HCT116 (cell line): ENCODE measurements around the gene SH3BGRL3. TPM values are rescaled to one million over a fixed set of nuclear protein-coding genes. Genes with fewer than 3 reads are reported as not detected.

Experiments
- ATAC-seq: fragments of 200-7000 bp; cut with Tn5 transposase; 2 replicates; pipeline ENCODE4 v1.9.1; 2020; ENCODE audit warnings: mild to moderate bottlenecking, moderate library complexity
- BruUV-seq: library from RNA; stranded (reverse); fragments of 400-500 nt; replicated peaks from 2 replicates; lab custom pipeline; 2021; lab: Mats Ljungman, UMichigan
- CTCF ChIA-PET: fragments of 300-600 bp; sonication (Branson Sonifier 250); formaldehyde crosslinking; loops from one replicate; lab custom pipeline; 2021; ENCODE audit warnings: antibody characterized with exemption; lab: Charles Lee
- POLR2A ChIA-PET: fragments of 300-600, 350-600 bp; sonication (Branson Sonifier 250); formaldehyde crosslinking; loops from one replicate; lab custom pipeline; 2021; ENCODE audit warnings: antibody characterized with exemption; lab: Charles Lee
- RAD21 ChIA-PET, 2 experiments: fragments of 300-600 bp; sonication (Branson Sonifier 250); formaldehyde crosslinking; loops; one replicate each; lab custom pipeline; 2023; ENCODE audit warnings: low total read pairs in 2 of 2; ENCODE audit not compliant: uncharacterized antibody in 2 of 2, unreplicated experiment in 2 of 2, low non-redundant PET in 1 of 2; lab: Charles Lee
- DNase-seq: peaks from one replicate; pipeline ENCODE4 v3.0.0-alpha.2; 2010; ENCODE audit warnings: low read depth, low spot score
- H2AFZ ChIP-seq: fragments of 200-600 bp; shearing (Covaris generic), sonication (generic); 2 replicates; pipeline ENCODE4 v1.6.1; 2017; ENCODE audit warnings: low read depth, mixed run types, mixed read lengths, antibody characterized with exemption, low read length; ENCODE audit not compliant: poor library complexity, severe bottlenecking
- H3K27ac ChIP-seq: 2 replicates; pipeline ENCODE4 v1.5.1; 2012; ENCODE audit warnings: low read depth, low read length
- H3K27me3 ChIP-seq: fragments of 200-600 bp; sonication (generic); 2 replicates; pipeline ENCODE4 v1.6.1; 2016; ENCODE audit warnings: mixed run types, low read length, mixed read lengths; ENCODE audit not compliant: insufficient read depth
- H3K36me3 ChIP-seq, 2 experiments: fragments of 200-500 bp in 1 of 2; fragments of 200-600 bp in 1 of 2; sonication (Bioruptor generic) in 1 of 2; sonication (generic) in 1 of 2; 2 replicates each; pipeline versions ENCODE4 v1.5.1 to v1.6.1; 2014 to 2016; ENCODE audit warnings: low read length in 2 of 2, inconsistent platforms in 1 of 2, mixed read lengths in 1 of 2, mixed run types in 1 of 2; ENCODE audit not compliant: insufficient read depth in 2 of 2, control insufficient read depth in 1 of 2
- H3K4me1 ChIP-seq, 2 experiments: fragments of 200-600 bp in 1 of 2; sonication (generic) in 1 of 2; 2 replicates each; pipeline versions ENCODE4 v1.5.1 to v1.6.1; 2012 to 2017; ENCODE audit warnings: low read length in 2 of 2, inconsistent platforms in 1 of 2, mild to moderate bottlenecking in 1 of 2, mixed read lengths in 1 of 2, mixed run types in 1 of 2, moderate library complexity in 1 of 2; ENCODE audit not compliant: insufficient read depth in 2 of 2, control insufficient read depth in 1 of 2
- H3K4me2 ChIP-seq: fragments of 200-600 bp; sonication (generic); 2 replicates; pipeline ENCODE4 v1.6.1; 2017; ENCODE audit warnings: mixed run types, low read length, mixed read lengths
- H3K4me3 ChIP-seq, 2 experiments: fragments of 200-600 bp in 1 of 2; sonication (generic) in 1 of 2; replicated peaks in 1 of 2; 2 replicates each; pipeline ENCODE4 v1.5.1; 2011 to 2016; ENCODE audit warnings: low read length in 2 of 2, control low read depth in 1 of 2, low read depth in 1 of 2, mild to moderate bottlenecking in 1 of 2, mixed read lengths in 1 of 2, mixed run types in 1 of 2
- H3K79me2 ChIP-seq: fragments of 200-600 bp; sonication (generic); 2 replicates; pipeline ENCODE4 v1.6.1; 2017; ENCODE audit warnings: mild to moderate bottlenecking, mixed run types, low read length, moderate library complexity, mixed read lengths; ENCODE audit not compliant: insufficient read depth
- H3K9ac ChIP-seq: fragments of 200-600 bp; sonication (generic); 2 replicates; pipeline ENCODE4 v1.6.1; 2016; ENCODE audit warnings: low read length, mixed read lengths
- H3K9me2 ChIP-seq: fragments of 200-600 bp; sonication (generic), shearing (Covaris generic); 2 replicates; pipeline ENCODE4 v1.6.1; 2017; ENCODE audit warnings: mixed run types, mild to moderate bottlenecking, moderate library complexity; ENCODE audit not compliant: insufficient read depth
- H3K9me3 ChIP-seq, 2 experiments: fragments of 200-500 bp in 1 of 2; fragments of 200-600 bp in 1 of 2; sonication (Bioruptor generic) in 1 of 2; sonication (generic) in 1 of 2; 2 replicates each; pipeline ENCODE4 v1.6.1; 2014 to 2017; ENCODE audit warnings: low read length in 2 of 2, mixed read lengths in 2 of 2, inconsistent platforms in 1 of 2, low read depth in 1 of 2, mild to moderate bottlenecking in 1 of 2, mixed run types in 1 of 2, moderate library complexity in 1 of 2; ENCODE audit not compliant: control insufficient read depth in 1 of 2, insufficient read depth in 1 of 2
- H4K20me1 ChIP-seq: fragments of 200-600 bp; sonication (generic), shearing (Covaris generic); 2 replicates; pipeline ENCODE4 v1.6.1; 2017; ENCODE audit warnings: mixed run types, mild to moderate bottlenecking, moderate library complexity; ENCODE audit not compliant: insufficient read depth
- CBX3 ChIP-seq: IDR thresholded peaks from 2 replicates; pipeline ENCODE4 v1.6.1; 2012; ENCODE audit warnings: low read depth
- EGR1 ChIP-seq: IDR thresholded peaks from 2 replicates; pipeline ENCODE4 v1.6.1; 2012; ENCODE audit warnings: low read depth
- EZH2phosphoT487 ChIP-seq: fragments of 200-600 bp; IDR thresholded peaks from 2 replicates; pipeline ENCODE4 v1.6.1; 2018; ENCODE audit warnings: antibody characterized with exemption, borderline replicate concordance
- POLR2A ChIP-seq: IDR thresholded peaks from 2 replicates; pipeline ENCODE4 v1.7.0; 2011; ENCODE audit warnings: borderline replicate concordance; ENCODE audit not compliant: insufficient read depth, insufficient read length; ENCODE audit errors: extremely low read depth
- POLR2AphosphoS5 ChIP-seq: IDR thresholded peaks from 2 replicates; pipeline ENCODE4 v1.6.1; 2011; ENCODE audit warnings: mild to moderate bottlenecking, low read depth, low read length, moderate library complexity
- SRF ChIP-seq: IDR thresholded peaks from 2 replicates; pipeline ENCODE4 v1.6.1; 2012; ENCODE audit warnings: low read depth
- TCF7L2 ChIP-seq: IDR thresholded peaks from 2 replicates; pipeline ENCODE4 v1.7.0; 2011; ENCODE audit warnings: borderline replicate concordance, inconsistent platforms; ENCODE audit not compliant: insufficient read depth, insufficient read length; ENCODE audit errors: extremely low read depth
- ZNF274 ChIP-seq: fragments of 200-500 bp; sonication (Bioruptor generic); IDR thresholded peaks from 2 replicates; pipeline ENCODE4 v1.6.1; 2014; ENCODE audit warnings: mild to moderate bottlenecking, low read depth, low read length, inconsistent platforms
- intact Hi-C: fragments of 100-400 bp; cut with micrococcal nuclease; formaldehyde crosslinking; loops from 2 replicates; pipeline ENCODE4 v1.10.0; 2022
- total RNA-seq: library from RNA; stranded (reverse); gene quantifications from one replicate; pipeline ENCODE4 v1.2.1, GENCODE V29; 2021; ENCODE audit not compliant: unreplicated experiment
- TF ChIP-seq, protein P1 (sequence below): IDR thresholded peaks from 2 replicates; pipeline ENCODE4 v1.6.1; 2011; ENCODE audit warnings: mild to moderate bottlenecking, low read length, moderate library complexity; ENCODE audit not compliant: insufficient replicate concordance; ENCODE audit errors: extremely low read depth
- TF ChIP-seq, protein P2 (sequence below): IDR thresholded peaks from 2 replicates; pipeline ENCODE4 v1.6.1; 2012

Gene SH3BGRL3
- total RNA-seq, 1 experiment from 2014 or later, result 112 TPM

DNA sequence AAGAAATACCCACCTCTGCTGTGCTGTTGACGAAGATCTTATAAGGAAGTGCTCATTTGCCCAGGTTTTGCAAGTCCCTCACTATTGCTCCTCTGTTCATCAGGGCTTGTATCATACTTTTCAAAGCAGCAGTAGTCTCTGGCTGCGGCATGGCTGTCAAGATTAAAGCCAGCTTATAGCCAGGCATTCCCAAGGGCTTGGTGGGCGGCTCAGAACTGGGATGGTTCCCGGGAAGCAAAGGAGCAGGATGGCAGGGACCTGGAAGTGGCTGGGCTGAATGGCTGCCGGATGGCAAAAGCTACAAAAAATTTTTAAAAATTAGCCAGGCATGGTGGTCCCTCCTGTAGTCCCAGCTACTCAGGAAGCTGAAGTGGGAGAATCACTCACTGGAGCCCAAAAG, 16.7 kb upstream of the SH3BGRL3 start (continued):
- TF ChIP-seq, protein P1, sequence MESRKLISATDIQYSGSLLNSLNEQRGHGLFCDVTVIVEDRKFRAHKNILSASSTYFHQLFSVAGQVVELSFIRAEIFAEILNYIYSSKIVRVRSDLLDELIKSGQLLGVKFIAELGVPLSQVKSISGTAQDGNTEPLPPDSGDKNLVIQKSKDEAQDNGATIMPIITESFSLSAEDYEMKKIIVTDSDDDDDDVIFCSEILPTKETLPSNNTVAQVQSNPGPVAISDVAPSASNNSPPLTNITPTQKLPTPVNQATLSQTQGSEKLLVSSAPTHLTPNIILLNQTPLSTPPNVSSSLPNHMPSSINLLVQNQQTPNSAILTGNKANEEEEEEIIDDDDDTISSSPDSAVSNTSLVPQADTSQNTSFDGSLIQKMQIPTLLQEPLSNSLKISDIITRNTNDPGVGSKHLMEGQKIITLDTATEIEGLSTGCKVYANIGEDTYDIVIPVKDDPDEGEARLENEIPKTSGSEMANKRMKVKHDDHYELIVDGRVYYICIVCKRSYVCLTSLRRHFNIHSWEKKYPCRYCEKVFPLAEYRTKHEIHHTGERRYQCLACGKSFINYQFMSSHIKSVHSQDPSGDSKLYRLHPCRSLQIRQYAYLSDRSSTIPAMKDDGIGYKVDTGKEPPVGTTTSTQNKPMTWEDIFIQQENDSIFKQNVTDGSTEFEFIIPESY, result no peak

DNA sequence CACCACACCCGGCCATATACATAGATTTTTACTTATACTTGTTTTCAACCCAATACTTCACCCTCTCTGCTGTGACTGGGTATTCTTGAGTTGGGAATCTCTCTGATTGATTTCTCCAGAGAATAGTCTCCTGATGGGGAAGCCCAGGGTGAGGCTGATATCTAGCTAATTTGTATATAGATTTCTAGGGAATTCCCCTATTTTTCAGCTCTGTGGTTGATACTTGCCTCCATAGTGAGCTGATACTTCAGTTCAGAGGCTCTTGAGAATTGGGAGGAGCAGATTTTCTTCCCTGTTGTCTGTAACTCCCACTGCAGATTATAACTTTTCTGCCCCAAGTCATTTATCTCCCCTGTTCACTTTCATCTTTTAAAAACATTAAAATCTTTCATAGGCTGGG, 14.5 kb upstream of the SH3BGRL3 start:
- Histone ChIP-seq H4K20me1 (no peaks in the 10 kb centered on the region), H3K36me3 (peaks cover 36 to 62% of the 10 kb centered on the region in 2 experiments), H3K27me3 (no peaks in the 10 kb centered on the region), H3K27ac (no peak overlapping the region), H3K4me3 (no peak overlapping the region), H3K4me2 (no peak overlapping the region), H3K9ac (no peak overlapping the region), H2AFZ (no peak overlapping the region), H3K79me2 (no peaks in the 10 kb centered on the region), H3K9me2 (no peaks in the 10 kb centered on the region), H3K9me3 (0 out of 4 replicates have a peak, but pooled peaks cover 6 to 7% of the 10 kb centered on the region in 2 experiments), H3K4me1 (no peaks in the 10 kb centered on the region)
- ATAC-seq, result no peak
- POLR2A ChIA-PET, result no interaction called here
- no TSS peak for BruUV-seq
- DNase-seq, result no peak
- CTCF ChIA-PET, result interaction anchor here (1.7 to 2.3 kb wide), 2 partner anchors 10 to 32 kb away, joined by 5 to 6 read pairs; partner anchors contain the start of gene CEP85
- intact Hi-C loops, result no loop called here
- no peak for TF ChIP-seq ZNF274
- TF ChIP-seq EZH2phosphoT487, result no peak
- TF ChIP-seq SRF, result no peak
- no peak for TF ChIP-seq POLR2A
- TF ChIP-seq CBX3, result no peak
- TF ChIP-seq, protein P1, result no peak
- TF ChIP-seq, protein P2, sequence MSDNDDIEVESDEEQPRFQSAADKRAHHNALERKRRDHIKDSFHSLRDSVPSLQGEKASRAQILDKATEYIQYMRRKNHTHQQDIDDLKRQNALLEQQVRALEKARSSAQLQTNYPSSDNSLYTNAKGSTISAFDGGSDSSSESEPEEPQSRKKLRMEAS, result no peak
- no peak for TF ChIP-seq POLR2AphosphoS5
- TF ChIP-seq EGR1, result no peak
- TF ChIP-seq TCF7L2, result no peak
- RAD21 ChIA-PET, result no interaction called here
